Measurements from ENCODE around the gene STOX1.

GRCh38 chr10:68870061-68870460 lies 42.7 kb downstream of the STOX1 start:
- TF ChIP-seq EZH2 (IDR thresholded peaks at IDR 0.05; ENCODE audit: low read length) (no peak), CTCF (optimal IDR thresholded peaks at IDR 0.05 in 1 of 3, IDR thresholded peaks at IDR 0.05 in 1 of 3, conservative IDR thresholded peaks at IDR 0.05 in 1 of 3; ENCODE audit: extremely low read depth in 1 of 3, insufficient read depth in 2 of 3, low read length in 3 of 3) (no peak)

All from keratinocyte (primary cell).